HEK293T (cell line): ENCODE results near the gene POGK.

Source experiments
- ARNT ChIP-seq: fragments of 450-650 bp; IDR thresholded peaks from 2 replicates; pipeline ENCODE4 v1.6.1; 2017; ENCODE audit warnings: mild to moderate bottlenecking
- FOXK2 ChIP-seq: fragments of 450-650 bp; IDR thresholded peaks from 2 replicates; pipeline ENCODE4 v1.6.1; 2016; ENCODE audit warnings: mild to moderate bottlenecking
- HDGF ChIP-seq: fragments of 450-650 bp; IDR thresholded peaks from 2 replicates; pipeline ENCODE4 v1.6.1; 2017; ENCODE audit warnings: antibody characterized with exemption, borderline replicate concordance
- LEF1 ChIP-seq: fragments of 450-650 bp; IDR thresholded peaks from 2 replicates; pipeline ENCODE4 v1.6.1; 2017; ENCODE audit warnings: mild to moderate bottlenecking, borderline replicate concordance
- PKNOX1 ChIP-seq: fragments of 450-650 bp; IDR thresholded peaks from 2 replicates; pipeline ENCODE4 v1.6.1; 2016
- SP1 ChIP-seq: fragments of 450-650 bp; IDR thresholded peaks from 2 replicates; pipeline ENCODE4 v1.6.1; 2017
- TARDBP ChIP-seq: fragments of 450-650 bp; IDR thresholded peaks from 2 replicates; pipeline ENCODE4 v1.6.1; 2016

GRCh38 chr1:166870584-166870983 is 31.3 kb downstream of the POGK start:
- no peak for TF ChIP-seq SP1
- no peak for TF ChIP-seq LEF1
- no peak for TF ChIP-seq PKNOX1
- no peak for TF ChIP-seq ARNT
- TF ChIP-seq TARDBP: no peak
- TF ChIP-seq FOXK2: no peak
- no peak for TF ChIP-seq HDGF
